ENCODE results near the gene SND1.

Gene SND1

DNA sequence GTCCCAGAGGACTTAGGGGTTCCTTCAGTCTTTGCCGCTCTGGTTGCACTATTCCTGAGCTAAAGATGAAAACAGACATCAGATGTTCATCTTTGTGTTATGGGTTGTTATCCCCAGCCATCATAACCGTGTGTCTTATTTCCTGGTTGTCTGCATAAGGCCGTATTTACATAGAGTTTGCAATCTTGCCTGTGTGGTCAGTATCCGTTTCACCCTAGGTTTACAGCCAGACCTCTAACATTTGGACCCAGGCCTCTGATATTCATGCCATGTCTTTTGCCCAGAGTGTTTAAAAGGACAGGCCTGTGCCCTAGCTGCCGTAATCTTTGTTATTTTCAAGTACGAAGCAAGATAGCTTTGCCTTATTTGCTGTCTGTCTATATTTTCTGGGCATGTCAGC, 352.6 kb downstream of the SND1 start:
- Histone ChIP-seq H3K27ac (replicated peaks) (no peak overlapping the region), H3K4me3 (replicated peaks; ENCODE audit: insufficient read depth, low read length) (no peak overlapping the region), H3K27me3 (ENCODE audit: insufficient read depth, poor library complexity, severe bottlenecking) (no peaks in the 10 kb centered on the region)
- no peak for TF ChIP-seq CTCF (IDR thresholded peaks at IDR 0.05; ENCODE audit: insufficient read depth, low read length)
- TF ChIP-seq GABPA (IDR thresholded peaks at IDR 0.05; ENCODE audit: low read depth), result no peak
- no peak for TF ChIP-seq POLR2AphosphoS5 (IDR thresholded peaks at IDR 0.05; ENCODE audit: low read depth)
- TF ChIP-seq REST (IDR thresholded peaks at IDR 0.05; ENCODE audit: insufficient replicate concordance, low read depth), result no peak
- TF ChIP-seq SPI1 (IDR thresholded peaks at IDR 0.05; ENCODE audit: borderline replicate concordance, low read depth), result no peak
- no peak for DNase-seq (ENCODE audit: low read depth in 1 of 2, low spot score in 1 of 2)

GRCh38 chr7:128005117-128005516, 353.1 kb downstream of the SND1 start:
- no peak overlapping the region for H3K4me3 ChIP-seq (replicated peaks; ENCODE audit: insufficient read depth, low read length)
- H3K27me3 ChIP-seq (ENCODE audit: insufficient read depth, poor library complexity, severe bottlenecking), result no peaks in the 10 kb centered on the region
- no peak for DNase-seq (ENCODE audit: low read depth in 1 of 2, low spot score in 1 of 2)
- H3K27ac ChIP-seq (replicated peaks), result no peak overlapping the region
- no peak for TF ChIP-seq CTCF (IDR thresholded peaks at IDR 0.05; ENCODE audit: insufficient read depth, low read length)
- TF ChIP-seq REST (IDR thresholded peaks at IDR 0.05; ENCODE audit: insufficient replicate concordance, low read depth), result no peak
- TF ChIP-seq POLR2AphosphoS5 (IDR thresholded peaks at IDR 0.05; ENCODE audit: low read depth), result no peak
- no peak for TF ChIP-seq GABPA (IDR thresholded peaks at IDR 0.05; ENCODE audit: low read depth)
- TF ChIP-seq SPI1 (IDR thresholded peaks at IDR 0.05; ENCODE audit: borderline replicate concordance, low read depth), result no peak

DNA sequence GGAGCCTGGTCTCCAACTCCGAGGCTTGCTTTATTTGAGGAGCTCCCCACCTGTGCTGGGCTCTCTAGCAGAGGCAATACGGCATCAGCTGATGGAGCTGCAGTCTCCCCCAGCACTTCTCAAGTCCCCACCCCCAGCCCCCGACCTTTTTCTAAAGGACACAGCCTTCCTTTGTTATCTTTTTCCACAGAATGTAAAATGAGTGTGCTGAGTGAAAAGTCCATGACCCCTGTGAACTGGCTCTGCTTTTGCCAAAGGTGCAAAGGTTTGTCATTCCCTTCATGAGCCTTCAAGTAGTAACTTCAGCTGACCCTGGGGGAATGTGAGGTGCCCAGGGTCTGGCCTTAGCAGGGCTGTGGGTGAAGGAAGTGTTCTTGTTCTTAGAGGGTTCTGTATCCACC, 353.8 kb downstream of the SND1 start:
- DNase-seq (ENCODE audit: low read depth in 1 of 2, low spot score in 1 of 2), result no peak
- no peak overlapping the region for H3K27ac ChIP-seq (replicated peaks)
- H3K4me3 ChIP-seq (replicated peaks; ENCODE audit: insufficient read depth, low read length), result no peak overlapping the region
- TF ChIP-seq REST (IDR thresholded peaks at IDR 0.05; ENCODE audit: insufficient replicate concordance, low read depth), result no peak
- TF ChIP-seq CTCF (IDR thresholded peaks at IDR 0.05; ENCODE audit: insufficient read depth, low read length), result no peak
- no peak for TF ChIP-seq POLR2AphosphoS5 (IDR thresholded peaks at IDR 0.05; ENCODE audit: low read depth)
- no peak for TF ChIP-seq SPI1 (IDR thresholded peaks at IDR 0.05; ENCODE audit: borderline replicate concordance, low read depth)
- no peak for TF ChIP-seq GABPA (IDR thresholded peaks at IDR 0.05; ENCODE audit: low read depth)
- no peaks in the 10 kb centered on the region for H3K27me3 ChIP-seq (ENCODE audit: insufficient read depth, poor library complexity, severe bottlenecking)

Measured in HL-60 (cell line).